Measurements from ENCODE around the gene MYH7. TPM values are rescaled to one million over a fixed set of nuclear protein-coding genes. Genes with fewer than 3 reads are reported as not detected.

Gene MYH7
- total RNA-seq (2012; rRNA removed) = not detected in 2 replicates
- not detected in 2 replicates for polyA plus RNA-seq (2012; rRNA removed)
- not detected in 2 replicates for polyA plus RNA-seq (2012; cell fraction: cytosol; rRNA removed)
- polyA plus RNA-seq (2012; cell fraction: nucleus; rRNA removed; ENCODE audit: low replicate concordance) = not detected in 2 replicates
- not detected for Bru-seq, nascent RNA
- not detected for BruChase-seq, experiment 1, labeled RNA remaining after a 6-hour chase
- BruChase-seq, experiment 2, labeled RNA remaining after a 2-hour chase = not detected
- long read RNA-seq = 0 reads

DNA sequence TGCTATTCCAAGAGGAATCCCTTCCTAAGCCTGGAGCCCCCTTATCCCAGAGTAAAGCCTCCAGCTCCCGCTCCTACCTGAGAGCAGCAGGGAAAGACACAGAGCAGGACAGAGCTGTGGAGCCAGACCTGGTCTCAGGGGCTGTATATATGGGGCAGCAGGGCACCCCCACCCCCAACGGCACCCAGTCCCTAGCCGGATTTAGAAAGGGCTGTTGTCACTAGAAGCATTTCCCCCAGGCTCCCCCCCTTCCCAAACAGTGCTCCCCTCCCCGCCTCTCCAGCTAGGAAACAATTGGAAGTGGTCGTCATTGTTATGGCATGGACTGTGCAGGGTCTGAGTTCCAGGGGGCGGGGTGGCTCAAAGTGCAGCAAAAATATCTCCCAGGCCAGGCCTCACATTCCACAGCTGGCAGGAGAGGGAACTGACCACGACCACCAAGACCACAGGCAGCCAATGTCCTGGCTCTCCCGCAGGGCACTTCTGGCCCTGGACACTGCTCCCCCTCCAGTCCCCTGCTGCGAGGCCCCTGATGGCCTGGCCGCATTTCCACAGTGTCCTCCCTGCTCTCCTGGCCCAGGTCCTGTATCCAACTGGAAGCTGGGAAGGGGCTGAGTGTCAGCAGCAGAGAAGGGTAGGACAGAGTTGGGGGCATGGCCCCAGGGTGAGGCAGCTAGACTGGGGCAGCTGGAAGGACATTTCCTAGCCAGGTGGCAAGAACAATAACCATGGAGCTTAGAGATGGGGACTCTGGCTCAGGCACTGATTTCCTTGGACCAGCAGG is at the start of gene MYH7:
Gene MYH7, minus strand, starts transcription at position 118 of the 784 bp plus-strand sequence. CDS start 1,928 bp downstream, outside the sequence.
- H2AK9ac ChIP-seq (replicated peaks; ENCODE audit: low read depth, low read length, poor library complexity) = no peak within 1 kb of the TSS
- DNase-seq (no peak), ATAC-seq (ENCODE audit: low read depth) (no peak)
- BruUV-seq (replicated peaks) = no TSS peak
- in situ Hi-C loops (cut with MboI; ENCODE audit: low sequenced_read_pairs) (no loop called here), intact Hi-C loops (cut with micrococcal nuclease) (no loop called here), dilution Hi-C loops (cut with HindIII; ENCODE audit: low sequenced_read_pairs, unreplicated experiment) (no loop called here)
- no peak within 1 kb of the TSS for H2BK5ac ChIP-seq (ENCODE audit: low read depth, low read length, poor library complexity, severe bottlenecking)
- no peak within 1 kb of the TSS for H4K5ac ChIP-seq (ENCODE audit: low read depth, low read length)
- no peaks in the 10 kb centered on the region for H3K79me1 ChIP-seq (ENCODE audit: low read depth in 1 of 2, low read length in 2 of 2)
- no peak within 1 kb of the TSS for H3K4me3 ChIP-seq (ENCODE audit: insufficient read depth, low read depth, low read length)
- H2AK5ac ChIP-seq (ENCODE audit: low read depth, low read length) = no peak within 1 kb of the TSS
- H3K36me3 ChIP-seq (ENCODE audit: control insufficient read depth, insufficient read depth, low read length) = no peaks in the 10 kb centered on the region
- H2BK120ac ChIP-seq (ENCODE audit: low read depth, low read length) = no peak within 1 kb of the TSS
- TF ChIP-seq FOS (IDR thresholded peaks at IDR 0.05; ENCODE audit: low read depth, low read length) = no peak
- no peak for TF ChIP-seq RCOR1 (IDR thresholded peaks at IDR 0.05; ENCODE audit: insufficient replicate concordance, low read length)
- TF ChIP-seq, protein P1, sequence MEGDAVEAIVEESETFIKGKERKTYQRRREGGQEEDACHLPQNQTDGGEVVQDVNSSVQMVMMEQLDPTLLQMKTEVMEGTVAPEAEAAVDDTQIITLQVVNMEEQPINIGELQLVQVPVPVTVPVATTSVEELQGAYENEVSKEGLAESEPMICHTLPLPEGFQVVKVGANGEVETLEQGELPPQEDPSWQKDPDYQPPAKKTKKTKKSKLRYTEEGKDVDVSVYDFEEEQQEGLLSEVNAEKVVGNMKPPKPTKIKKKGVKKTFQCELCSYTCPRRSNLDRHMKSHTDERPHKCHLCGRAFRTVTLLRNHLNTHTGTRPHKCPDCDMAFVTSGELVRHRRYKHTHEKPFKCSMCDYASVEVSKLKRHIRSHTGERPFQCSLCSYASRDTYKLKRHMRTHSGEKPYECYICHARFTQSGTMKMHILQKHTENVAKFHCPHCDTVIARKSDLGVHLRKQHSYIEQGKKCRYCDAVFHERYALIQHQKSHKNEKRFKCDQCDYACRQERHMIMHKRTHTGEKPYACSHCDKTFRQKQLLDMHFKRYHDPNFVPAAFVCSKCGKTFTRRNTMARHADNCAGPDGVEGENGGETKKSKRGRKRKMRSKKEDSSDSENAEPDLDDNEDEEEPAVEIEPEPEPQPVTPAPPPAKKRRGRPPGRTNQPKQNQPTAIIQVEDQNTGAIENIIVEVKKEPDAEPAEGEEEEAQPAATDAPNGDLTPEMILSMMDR (conservative IDR thresholded peaks at IDR 0.05; ENCODE audit: low read depth, low read length) = no peak
- TF ChIP-seq MAFK (IDR thresholded peaks at IDR 0.05; ENCODE audit: low read depth, low read length) = no peak
- no peak for TF ChIP-seq BHLHE40 (IDR thresholded peaks at IDR 0.05; ENCODE audit: low read depth, low read length)
- no peak for TF ChIP-seq CEBPB (IDR thresholded peaks at IDR 0.05; ENCODE audit: low read depth, low read length)
- no peak for TF ChIP-seq MAZ (IDR thresholded peaks at IDR 0.05; ENCODE audit: borderline replicate concordance, low read depth, low read length)
- no peak for TF ChIP-seq RFX5 (IDR thresholded peaks at IDR 0.05; ENCODE audit: low read depth, low read length)
- H2BK20ac ChIP-seq (ENCODE audit: low read depth, low read length) = no peak within 1 kb of the TSS
- no peak within 1 kb of the TSS for H2AFZ ChIP-seq (replicated peaks; ENCODE audit: low read length, poor library complexity)
- H3K18ac ChIP-seq (ENCODE audit: low read depth, low read length) = no peak within 1 kb of the TSS
- no peak within 1 kb of the TSS for H2BK15ac ChIP-seq (ENCODE audit: low read depth, low read length)
- 40% methylated on average over 1 of the region's 10 CpGs; no CpG with 5 or more reads in 1 of the 2 experiments for WGBS, 2 experiments (ENCODE audit: extremely low coverage in 2 of 2, insufficient read length in 1 of 2)
- no peaks in the 10 kb centered on the region for H3K4me1 ChIP-seq (ENCODE audit: control insufficient read depth, insufficient read depth, low read length)
- ChIA-PET POLR2A (ENCODE audit: unreplicated experiment) (no interaction called here), CTCF (no interaction called here)
- H3K14ac ChIP-seq (replicated peaks; ENCODE audit: low read depth, low read length) = no peak within 1 kb of the TSS
- no peak within 1 kb of the TSS for H3K27ac ChIP-seq (ENCODE audit: insufficient read depth, low read length)
- H3K9me1 ChIP-seq (ENCODE audit: insufficient read depth, low read length) = no peaks in the 10 kb centered on the region; the same call in 1 of the 2 replicates
- H3K4ac ChIP-seq (ENCODE audit: low read depth, low read length) = no peak within 1 kb of the TSS
- no peak within 1 kb of the TSS for H3K4me2 ChIP-seq (ENCODE audit: low read depth, low read length)
- H3K27me3 ChIP-seq (ENCODE audit: control insufficient read depth, insufficient read depth, low read length) = peaks cover 31% of the 10 kb centered on the region
- H4K20me1 ChIP-seq (ENCODE audit: insufficient read depth, low read length) = no peaks in the 10 kb centered on the region
- H4K91ac ChIP-seq (ENCODE audit: insufficient read depth, low read depth, low read length) = no peak within 1 kb of the TSS
- H3K9me3 ChIP-seq (ENCODE audit: control insufficient read depth, insufficient read depth, low read length) = no peaks in the 10 kb centered on the region
- no peak within 1 kb of the TSS for H4K8ac ChIP-seq (ENCODE audit: low read depth in 2 of 2, low read length in 2 of 2)
- H3K56ac ChIP-seq (ENCODE audit: extremely low read depth, insufficient read depth, low read length) = no peak within 1 kb of the TSS
- H3K9ac ChIP-seq (ENCODE audit: low read depth, low read length) = no peak within 1 kb of the TSS
- H3K23ac ChIP-seq (ENCODE audit: low read depth, low read length) = no peak within 1 kb of the TSS
